Psoas muscle (tissue), 8 donors: ENCODE data around the gene SOX30. TPM values are rescaled to one million over a fixed set of nuclear protein-coding genes. Genes with fewer than 3 reads are reported as not detected.

Experiments used
- ATAC-seq, 4 donors: fragments of 200-7000 bp; cut with Tn5 transposase; one replicate each; pipeline ENCODE4 v1.9.1; 2020; ENCODE audit warnings: moderate library complexity in 3 of 4, mild to moderate bottlenecking in 2 of 4
- DNase-seq, 2 donors: peaks; one replicate each; pipeline ENCODE4 v3.0.0-alpha.2; 2020
- H3K27ac ChIP-seq: fragments of 200-600 bp; one replicate; pipeline ENCODE4 v1.8.0; 2022
- H3K27me3 ChIP-seq, 3 donors: fragments of 200-600 bp in 1 of 3; one replicate each; pipeline versions ENCODE4 v1.6.1 to v1.8.0; 2013 to 2022; ENCODE audit warnings: low read length in 2 of 3, mild to moderate bottlenecking in 2 of 3, moderate library complexity in 1 of 3; ENCODE audit not compliant: insufficient read depth in 3 of 3
- H3K36me3 ChIP-seq, 2 donors: fragments of 200-600 bp in 1 of 2; one replicate each; pipeline versions ENCODE4 v1.6.1 to v1.8.0; 2013 to 2022; ENCODE audit warnings: low read depth in 1 of 2, mild to moderate bottlenecking in 1 of 2, moderate library complexity in 1 of 2; ENCODE audit not compliant: insufficient read depth in 1 of 2
- H3K4me1 ChIP-seq: fragments of 200-600 bp; one replicate; pipeline ENCODE4 v1.8.0; 2022
- H3K4me3 ChIP-seq: fragments of 200-600 bp; one replicate; pipeline ENCODE4 v1.8.0; 2022; ENCODE audit warnings: mild to moderate bottlenecking
- H3K9me3 ChIP-seq: fragments of 200-600 bp; one replicate; pipeline ENCODE4 v1.8.0; 2022
- CTCF ChIP-seq: fragments of 200-600 bp; IDR thresholded peaks from one replicate; pipeline ENCODE4 v1.8.0; 2022; ENCODE audit warnings: antibody characterized with exemption
- WGBS, 3 donors: extraction: QIAGEN DNeasy Blood & Tissue Kit; methylation state at CpG; one replicate each; pipeline versions ENCODE4 v1.1.6 to v1.1.7; 2013; 5-methylcytosine and 5-hydroxymethylcytosine counted together
- intact Hi-C, 2 donors: fragments of 100-400 bp; cut with DNase I; formaldehyde crosslinking; loops; one replicate each; pipeline versions ENCODE4 v1.11.0 to v1.14.2; 2022
- polyA plus RNA-seq, 3 donors: library from polyadenylated mRNA; stranded (reverse); fragments of 200-250 nt; gene quantifications; one replicate each; pipeline ENCODE4 v1.2.3, GENCODE V29; 2013
- total RNA-seq, 4 donors: library from RNA; stranded (reverse); fragmentation: NEBNext Ultra II Directional in 2 of 4; extraction: Animal tissue kit (Norgen Biotek cat#: 25700) in 2 of 4; gene quantifications; one replicate each; pipeline versions ENCODE4 v1.2.1 to v1.2.4, GENCODE V29; 2021 to 2023
- donor health status: healthy with polysubstance abuse.
- donor health status: DM: no; HTN: no; CAD: no; lungs with moderate emphysema.
- donor health status: Bipolar disorder and iron deficiency.
- donor health status: healthy.
- donor health status: DM: yes; HTN: yes; CAD: no.
- donor health status: DM: no; HTN: no; CAD: no.
- donor health status: DM: no; HTN: no; CAD: no.
- donor health status: DM: yes; HTN: yes; CAD: no.

The SOX30 gene
- total and polyA plus RNA-seq, 7 donors = 0.01 to 0.19 (median 0.05) TPM; not detected in 4

DNA sequence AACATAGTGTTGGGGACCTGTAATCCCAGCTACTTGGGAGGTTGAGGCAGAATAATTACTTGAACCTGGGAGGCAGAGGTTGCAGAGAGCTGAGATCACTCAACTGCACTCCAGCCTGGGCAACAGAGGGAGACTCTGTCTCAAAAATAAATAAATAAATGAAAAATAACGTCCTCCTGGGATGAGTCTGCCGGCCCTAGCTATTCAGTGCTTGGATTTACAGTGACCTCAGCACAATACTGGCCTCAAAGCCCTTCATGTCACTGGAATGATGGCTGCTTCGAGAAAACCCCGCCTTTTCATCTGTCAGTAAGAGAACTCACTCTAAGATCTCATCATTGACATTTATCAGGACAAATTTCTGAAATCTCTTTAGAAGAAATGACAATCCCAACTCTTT is 35.5 kb downstream of the SOX30 start:
- H3K27ac ChIP-seq = no peak overlapping the region
- H3K4me3 ChIP-seq = no peak overlapping the region
- ATAC-seq (no peak), DNase-seq (no peak)
- H3K4me1 ChIP-seq = peaks cover 5% of the 10 kb centered on the region
- H3K36me3 ChIP-seq = no peaks in the 10 kb centered on the region
- no peaks in the 10 kb centered on the region for H3K9me3 ChIP-seq
- 73 to 80% (median 78%) methylated on average over 4 of the region's 4 CpGs for WGBS, 3 donors
- intact Hi-C loops = no loop called here
- no peak for TF ChIP-seq CTCF
- H3K27me3 ChIP-seq = no peaks in the 10 kb centered on the region

- DNase-seq (no peak), ATAC-seq (no peak)
- Histone ChIP-seq H3K27ac (no peak overlapping the region), H3K27me3 (no peaks in the 10 kb centered on the region), H3K4me1 (peaks cover 7% of the 10 kb centered on the region), H3K4me3 (no peak overlapping the region), H3K9me3 (no peaks in the 10 kb centered on the region), H3K36me3 (no peaks in the 10 kb centered on the region)
- TF ChIP-seq CTCF = no peak
- intact Hi-C loops = no loop called here
- WGBS, 3 donors = 88 to 92% (median 91%) methylated on average over 11 of the region's 11 CpGs
Observed at GRCh38 chr5:157613385-157614245, 38.6 kb downstream of the SOX30 start.

DNA sequence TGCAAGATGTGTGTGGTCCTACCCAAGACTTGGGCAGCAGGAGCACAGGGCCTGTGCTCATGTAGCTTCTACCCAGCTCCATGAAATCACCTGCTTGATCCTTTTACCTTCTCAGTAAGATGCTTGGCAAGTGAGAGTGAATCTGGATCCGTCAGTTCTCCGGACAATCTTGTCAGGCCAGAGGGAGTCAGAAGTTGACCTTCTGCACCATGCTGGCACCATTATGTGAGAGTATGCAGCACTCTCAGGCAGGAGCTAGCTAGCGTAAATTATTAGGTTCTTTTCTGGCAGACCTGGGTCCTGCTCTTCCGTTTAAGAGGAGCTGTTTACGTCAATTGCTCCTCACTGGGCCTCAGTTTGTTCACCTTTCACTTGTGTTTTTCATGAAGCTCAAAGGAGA is 39.7 kb downstream of the SOX30 start:
- peak overlapping the region; percentile 78 for H3K27ac ChIP-seq
- H3K9me3 ChIP-seq = no peaks in the 10 kb centered on the region
- H3K27me3 ChIP-seq = no peaks in the 10 kb centered on the region
- TF ChIP-seq CTCF = no peak
- intact Hi-C loops = no loop called here
- peaks cover 7% of the 10 kb centered on the region for H3K4me1 ChIP-seq
- 72 to 86% (median 73%) methylated on average over 5 of the region's 5 CpGs for WGBS, 3 donors
- no peaks in the 10 kb centered on the region for H3K36me3 ChIP-seq
- ATAC-seq = peak in 1 of 4 donors; percentile 31
- DNase-seq = no peak
- H3K4me3 ChIP-seq = no peak overlapping the region

DNA sequence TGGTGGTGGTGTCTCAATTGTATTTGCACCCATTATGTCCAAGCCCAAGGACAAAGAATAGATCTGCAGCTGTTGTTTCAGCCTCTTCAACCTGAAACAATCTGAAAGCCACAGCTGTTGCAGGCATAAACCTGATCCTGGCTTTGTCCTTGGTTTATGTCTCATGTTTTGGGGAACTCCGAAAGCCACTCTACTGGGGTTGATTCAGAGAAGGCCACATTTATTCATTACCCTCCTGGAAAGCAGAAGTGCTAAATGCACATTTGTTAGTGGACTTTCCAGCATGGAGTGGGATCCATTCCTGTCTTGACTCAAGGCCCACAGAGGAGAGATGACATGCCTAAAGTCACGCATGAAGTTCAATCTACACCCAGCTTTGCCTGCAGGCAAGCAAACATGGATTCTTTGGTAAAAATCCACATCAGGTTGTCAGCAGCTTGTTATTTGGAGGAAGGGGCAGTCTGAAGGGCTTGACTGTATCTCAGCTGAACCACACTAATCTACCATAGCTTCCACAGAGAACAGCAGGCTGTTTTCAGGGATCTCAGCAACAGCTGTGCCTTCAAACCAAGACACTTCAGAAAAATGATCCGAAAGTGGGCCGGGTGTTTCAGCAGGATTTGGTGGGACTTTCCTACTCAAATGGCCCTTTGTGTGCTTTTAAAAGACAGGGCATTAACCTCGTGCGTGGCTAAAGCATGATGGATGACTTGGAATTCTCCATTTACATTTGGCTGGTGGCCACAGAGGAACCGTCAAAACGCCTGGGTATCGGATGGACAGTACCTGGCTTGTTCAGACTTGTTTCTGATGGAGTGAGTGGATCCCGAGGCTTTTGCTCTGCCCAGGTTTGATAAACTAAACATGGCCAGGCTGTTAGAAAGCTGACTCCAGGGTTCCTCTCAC is 40.4 kb downstream of the SOX30 start:
- Histone ChIP-seq H3K4me1 (peaks cover 7% of the 10 kb centered on the region), H3K27ac (peak overlapping the region; percentile 78), H3K27me3 (no peaks in the 10 kb centered on the region), H3K36me3 (no peaks in the 10 kb centered on the region), H3K9me3 (no peaks in the 10 kb centered on the region), H3K4me3 (no peak overlapping the region)
- no peak for DNase-seq
- intact Hi-C loops = no loop called here
- ATAC-seq = peak; percentile 46 to 89 (median 64)
- no peak for TF ChIP-seq CTCF
- 27 to 47% (median 33%) methylated on average over 10 of the region's 10 CpGs for WGBS, 3 donors
